T-helper 2 cell (primary cell): ENCODE results near the gene ADPRHL1.

ENCODE experiments used
- DNase-seq, 5 experiments: peaks; one replicate each; pipeline versions ENCODE4 v3.0.0 to v3.0.0-alpha.2; 2012 to 2022

ADPRHL1 gene

GRCh38 chr13:113367020-113367560, 86.2 kb downstream of the ADPRHL1 start:
- no peak for DNase-seq

DNA sequence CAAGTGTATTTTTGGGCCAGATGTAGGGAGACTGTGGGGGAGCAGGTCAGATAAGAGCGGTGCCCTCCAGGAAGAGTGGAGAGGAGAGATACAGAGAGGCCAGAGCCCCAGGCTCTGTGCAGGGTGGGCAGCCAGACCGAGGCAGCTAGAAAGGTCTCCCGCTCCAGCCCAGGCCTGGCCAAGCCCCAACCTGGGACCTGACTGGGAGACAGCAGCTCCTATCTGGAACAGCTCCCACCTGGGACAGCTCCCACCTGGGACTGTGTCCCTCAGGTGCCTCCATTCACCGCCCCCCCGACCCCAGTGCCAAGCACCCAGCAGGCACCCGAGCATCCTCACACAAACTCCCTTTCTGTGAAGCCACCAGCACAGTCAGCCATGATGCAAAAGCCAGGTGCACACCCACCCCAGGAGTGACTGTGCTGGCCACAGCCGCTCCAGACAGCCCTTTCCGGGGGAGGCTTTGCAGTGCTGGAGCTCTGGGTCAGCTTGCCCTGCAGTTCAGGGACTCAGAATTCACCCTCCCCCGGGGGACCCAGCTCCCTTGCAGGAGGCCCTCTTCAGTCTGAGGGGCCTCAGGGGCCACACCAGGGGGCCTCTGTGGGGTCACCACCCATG, 87.2 kb downstream of the ADPRHL1 start:
- no peak for DNase-seq

- no peak for DNase-seq
Measured at GRCh38 chr13:113365583-113365970, 87.7 kb downstream of the ADPRHL1 start.

DNA sequence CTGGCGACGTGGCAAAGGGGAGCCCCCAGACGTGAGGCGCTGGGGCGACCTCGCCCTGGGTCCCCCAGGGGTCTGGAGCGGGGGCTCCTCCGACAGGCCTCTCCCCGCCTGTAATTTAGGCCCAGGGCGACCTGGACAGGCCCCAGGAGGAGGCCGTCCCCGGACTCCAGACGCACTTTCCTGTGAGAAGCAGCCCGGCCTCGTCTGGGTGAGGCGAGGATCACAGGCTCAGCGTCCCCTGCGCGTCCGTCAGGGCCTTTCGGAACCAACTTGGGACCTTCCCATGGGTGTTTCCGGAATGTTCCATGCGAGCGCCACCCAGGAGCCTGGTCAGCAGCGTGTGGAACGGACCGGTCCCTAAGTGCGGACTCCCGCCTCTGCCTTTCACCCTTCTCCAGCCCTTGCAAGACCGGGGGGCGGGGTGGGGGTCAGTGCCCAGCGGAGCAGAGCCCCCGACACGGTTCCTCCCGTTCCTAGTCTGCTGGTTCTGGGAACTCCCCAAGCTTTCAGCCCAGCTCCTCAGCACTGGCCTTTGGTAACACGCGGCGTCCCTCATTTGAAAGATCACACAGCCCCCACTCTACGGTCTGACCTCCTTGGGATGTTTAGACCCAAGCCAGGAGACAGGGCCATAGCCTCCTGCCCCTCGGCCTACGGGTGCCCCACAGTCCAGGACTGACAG, 88.2 kb downstream of the ADPRHL1 start:
- DNase-seq: no peak

DNA sequence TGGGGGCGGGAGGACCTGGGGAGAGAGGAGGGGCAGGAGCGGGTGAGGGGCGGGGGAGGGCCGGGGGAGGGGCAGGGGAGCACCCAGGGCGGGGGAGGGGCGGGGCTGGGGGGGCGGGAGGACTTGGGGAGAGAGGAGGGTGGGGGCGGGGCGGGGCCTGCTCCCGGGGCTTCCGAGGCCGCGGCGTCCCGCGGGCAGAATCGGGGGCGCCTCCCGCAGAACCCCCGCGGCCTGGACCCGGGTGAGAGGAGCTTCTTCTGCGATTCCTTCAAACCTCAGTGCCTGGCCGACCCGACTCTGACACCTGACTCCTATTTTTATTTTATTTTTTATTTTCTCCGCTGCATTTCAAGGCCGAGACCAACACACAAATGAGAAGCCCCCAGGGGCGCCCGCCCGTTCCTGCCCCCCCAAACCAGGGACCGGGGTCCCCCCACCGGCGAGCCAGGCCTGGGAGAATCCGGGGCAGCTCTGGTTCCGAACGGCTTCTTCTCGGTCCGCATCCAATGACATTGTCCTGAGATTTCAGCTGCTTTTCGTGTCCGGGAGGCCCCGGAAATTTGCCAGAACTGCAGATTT, 88.9 kb downstream of the ADPRHL1 start:
- no peak for DNase-seq

- no peak for DNase-seq
Measured at GRCh38 chr13:113361406-113361805, 91.9 kb downstream of the ADPRHL1 start.

DNA sequence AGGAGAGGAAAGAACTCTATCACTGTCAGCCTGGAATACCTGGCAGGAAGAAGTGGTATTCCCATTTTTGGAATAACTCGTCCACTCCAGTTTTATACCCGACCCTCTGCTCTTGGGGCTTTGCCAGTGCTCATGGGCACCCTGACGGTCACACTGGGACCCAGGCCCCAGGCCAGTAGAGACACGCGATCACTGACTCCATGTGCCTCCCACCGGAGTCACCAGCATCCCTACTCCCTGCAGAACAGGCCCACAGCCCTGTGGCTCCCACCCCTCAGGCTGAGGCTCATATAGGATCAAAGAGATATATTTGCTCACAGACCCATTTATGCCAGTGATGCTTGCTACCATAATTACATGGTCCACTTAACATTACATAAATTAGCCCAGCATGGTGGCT, 92.8 kb downstream of the ADPRHL1 start:
- no peak for DNase-seq

GRCh38 chr13:113359571-113359970, 93.7 kb downstream of the ADPRHL1 start:
- no peak for DNase-seq

DNA sequence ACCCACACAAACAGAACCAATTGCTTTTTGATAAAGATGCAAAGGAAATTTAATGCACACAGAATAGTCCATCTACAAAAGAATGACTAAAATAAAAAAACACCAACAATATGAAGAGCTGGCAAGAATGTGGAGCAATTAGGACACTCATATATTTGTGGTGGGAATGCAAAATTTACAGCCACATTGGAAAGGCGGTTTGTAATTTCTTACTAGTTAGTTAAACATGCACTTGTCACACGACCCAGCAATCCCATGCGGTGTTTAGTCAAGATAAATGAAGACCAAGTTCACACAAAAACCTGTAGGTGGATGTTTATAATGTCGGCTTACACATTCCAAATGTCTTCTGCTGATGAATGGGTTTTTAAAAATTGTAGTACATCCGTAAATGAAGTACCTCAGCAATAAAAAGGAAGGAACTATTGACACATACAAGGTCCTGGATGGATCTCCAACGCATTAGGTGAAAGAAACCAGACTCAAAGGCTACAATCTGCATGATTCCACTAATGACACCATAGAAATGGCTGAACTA, 94.6 kb downstream of the ADPRHL1 start:
- no peak for DNase-seq

- no peak for DNase-seq
Measured at GRCh38 chr13:113357529-113357928, 95.8 kb downstream of the ADPRHL1 start.

GRCh38 chr13:113356596-113356995, 96.7 kb downstream of the ADPRHL1 start:
- DNase-seq: no peak

GRCh38 chr13:113355621-113356020, 97.7 kb downstream of the ADPRHL1 start:
- no peak for DNase-seq

DNA sequence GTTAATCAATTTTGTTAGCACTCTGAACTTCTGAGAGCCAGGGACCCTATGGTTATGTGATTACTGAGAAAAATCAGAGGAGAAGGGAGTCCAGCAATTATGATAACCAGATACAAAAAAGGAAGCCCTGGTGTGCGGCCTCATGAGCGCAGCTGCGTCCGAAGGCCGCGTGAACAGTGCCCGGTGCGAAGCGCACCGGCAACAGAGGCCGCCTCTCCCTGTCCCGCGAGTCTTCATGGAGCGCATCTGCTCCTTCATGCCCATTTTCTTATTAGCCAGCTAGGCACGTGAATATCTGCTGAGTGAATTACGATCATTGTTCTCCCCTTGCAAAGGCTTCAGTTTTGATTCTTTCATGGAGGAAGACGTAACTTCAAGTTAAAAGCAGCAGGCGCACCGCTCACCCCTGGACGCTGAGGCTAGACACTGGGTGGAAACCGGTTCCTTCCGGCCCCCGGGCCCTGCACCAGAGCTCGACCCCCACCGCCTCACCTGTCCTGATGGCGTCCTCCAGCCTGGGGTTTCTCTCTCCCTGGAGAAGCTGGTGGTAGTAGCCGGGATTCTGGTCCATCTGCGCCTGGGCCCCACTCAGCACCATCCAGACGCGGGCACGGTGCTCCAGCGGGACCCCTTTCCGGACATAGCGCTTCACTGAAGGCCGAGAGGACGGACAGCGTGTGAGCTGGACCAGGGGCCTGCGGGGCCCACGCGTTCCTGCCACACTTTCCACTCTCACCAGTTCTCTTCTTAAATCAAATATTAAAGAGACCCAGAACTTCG, 98.3 kb downstream of the ADPRHL1 start:
- DNase-seq: no peak

GRCh38 chr13:113353254-113353653, 100.0 kb downstream of the ADPRHL1 start:
- no peak for DNase-seq

DNA sequence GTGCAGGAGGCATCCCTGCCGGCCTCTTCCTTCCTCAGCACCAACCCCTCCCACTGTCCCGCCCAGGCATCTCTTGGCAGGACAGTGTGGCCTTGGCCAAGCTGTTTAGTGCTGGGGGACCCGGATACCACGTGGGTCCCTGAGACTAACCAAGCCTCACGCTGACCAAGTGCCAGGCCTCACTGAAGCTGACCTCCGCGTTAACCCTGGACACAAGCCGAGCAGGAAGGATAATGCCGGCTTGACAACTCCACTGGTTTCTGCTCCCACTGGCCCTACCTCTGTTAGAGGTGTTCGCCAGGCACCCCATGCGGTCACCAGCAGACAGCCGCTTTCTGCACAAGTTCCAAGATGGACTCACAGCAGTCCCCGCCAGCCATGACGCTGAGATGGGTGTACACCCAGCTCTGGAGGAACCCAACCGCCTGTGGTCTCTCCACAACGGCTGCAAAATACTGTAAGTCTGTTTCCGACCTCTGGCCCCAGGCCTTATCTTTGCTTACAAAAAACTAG, 101.7 kb downstream of the ADPRHL1 start:
- no peak for DNase-seq

DNA sequence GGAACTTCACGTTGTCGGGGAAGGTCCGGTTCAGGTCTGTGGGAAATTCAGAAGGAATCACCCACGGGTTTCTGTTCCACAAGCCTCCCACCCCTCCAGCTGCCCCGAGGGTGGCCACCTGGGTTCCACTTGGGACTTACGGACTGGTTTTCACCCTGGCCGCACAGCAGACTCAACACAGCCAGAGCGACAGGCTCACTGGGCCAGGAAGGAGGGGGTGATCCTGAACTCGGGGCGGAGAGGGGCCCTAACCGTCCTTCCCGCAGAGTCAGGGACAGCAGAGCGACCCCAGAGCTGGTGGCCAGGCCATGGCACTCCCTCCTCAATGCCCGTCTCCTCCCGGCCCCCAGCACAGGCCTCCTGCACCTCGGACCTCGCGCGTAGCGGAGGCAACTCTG, 102.4 kb downstream of the ADPRHL1 start:
- no peak for DNase-seq

- no peak for DNase-seq
Measured at GRCh38 chr13:113350065-113350937, 103.0 kb downstream of the ADPRHL1 start.
